MG63 (cell line): ENCODE results near the gene TASOR2. TPM values are rescaled to one million over a fixed set of nuclear protein-coding genes. Genes with fewer than 3 reads are reported as not detected.
A peak's percentile ranks its signal among the peaks of the same experiment; 100 is the strongest.

Source experiments
- DNase-seq: peaks from one replicate; pipeline ENCODE4 v3.0.0-alpha.2; 2020
- H3K27me3 ChIP-seq: fragments of 250-450 bp; sonication (Bioruptor Pico); 2 replicates; pipeline ENCODE4 v1.5.1; 2020; ENCODE audit warnings: mild to moderate bottlenecking, moderate library complexity
- H3K36me3 ChIP-seq: fragments of 250-450 bp; sonication (Bioruptor Pico); 2 replicates; pipeline ENCODE4 v1.5.1; 2020; ENCODE audit warnings: mild to moderate bottlenecking, moderate library complexity
- H3K4me3 ChIP-seq: fragments of 250-450 bp; sonication (Bioruptor Pico); 2 replicates; pipeline ENCODE4 v1.5.1; 2020; ENCODE audit warnings: mild to moderate bottlenecking, moderate library complexity
- H3K9me3 ChIP-seq: fragments of 250-450 bp; sonication (Bioruptor Pico); 2 replicates; pipeline ENCODE4 v1.5.1; 2020; ENCODE audit warnings: mild to moderate bottlenecking, moderate library complexity
- total RNA-seq: library from RNA; depleted of rRNA; stranded (reverse); fragments of >200 nt; shearing (Covaris generic); gene quantifications from 2 replicates; pipeline ENCODE4 v1.2.3, GENCODE V29; 2014; ENCODE audit warnings: low replicate concordance

TASOR2 gene
- total RNA-seq, 1 experiment from 2014 or later, result 18.1 TPM

GRCh38 chr10:5668429-5668828 is 16.2 kb upstream of the TASOR2 start:
- H3K36me3 ChIP-seq, result no peaks in the 10 kb centered on the region
- H3K27me3 ChIP-seq, result no peaks in the 10 kb centered on the region; the same call in 1 of the 2 replicates
- peaks cover 8% of the 10 kb centered on the region for H3K9me3 ChIP-seq
- DNase-seq, result no peak
- no peak overlapping the region for H3K4me3 ChIP-seq

GRCh38 chr10:5669604-5670003 is 15.0 kb upstream of the TASOR2 start:
- H3K36me3 ChIP-seq, result no peaks in the 10 kb centered on the region
- H3K9me3 ChIP-seq, result peaks cover 15% of the 10 kb centered on the region
- DNase-seq, result no peak
- no peak overlapping the region for H3K4me3 ChIP-seq
- H3K27me3 ChIP-seq, result no peaks in the 10 kb centered on the region; the same call in 1 of the 2 replicates

GRCh38 chr10:5670662-5671375 is 13.8 kb upstream of the TASOR2 start:
- DNase-seq, result no peak
- H3K9me3 ChIP-seq, result peaks cover 18% of the 10 kb centered on the region
- no peaks in the 10 kb centered on the region; the same call in 1 of the 2 replicates for H3K27me3 ChIP-seq
- no peaks in the 10 kb centered on the region for H3K36me3 ChIP-seq
- no peak overlapping the region for H3K4me3 ChIP-seq

DNA sequence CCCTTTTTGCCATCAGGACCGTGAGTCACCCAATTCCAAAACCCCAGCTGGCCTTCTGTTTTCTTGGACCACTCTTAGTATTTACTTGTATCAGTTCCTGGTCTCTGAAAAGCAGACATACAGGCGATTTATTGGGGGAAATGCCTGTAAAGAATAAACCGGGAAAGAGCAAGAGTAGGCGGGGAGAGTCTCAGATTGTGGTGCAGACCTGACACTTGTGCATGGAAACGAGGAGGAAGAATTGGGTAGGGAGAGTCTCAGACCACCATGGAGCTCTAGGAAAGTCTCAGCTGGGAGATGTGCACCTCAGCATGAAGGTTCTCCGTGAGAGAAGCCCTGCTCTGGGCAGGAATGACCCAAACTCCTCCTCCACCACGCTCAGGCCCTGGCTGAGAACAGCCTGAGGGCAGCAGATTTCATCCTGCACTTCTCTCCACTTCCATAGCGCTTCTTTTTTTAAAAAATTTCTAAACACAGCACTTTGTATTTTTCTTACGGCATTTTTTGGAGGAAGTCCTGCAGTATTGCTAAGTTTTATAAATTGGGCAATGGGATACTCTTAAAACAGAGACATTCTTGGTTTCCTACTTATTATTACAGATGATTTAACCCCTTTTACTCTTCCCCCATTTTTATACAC is 6.1 kb upstream of the TASOR2 start:
- H3K4me3 ChIP-seq, result no peak overlapping the region
- DNase-seq, result no peak

GRCh38 chr10:5679037-5679435 is 5.6 kb upstream of the TASOR2 start:
- Histone ChIP-seq H3K4me3 (no peak overlapping the region), H3K9me3 (peaks cover 11% of the 10 kb centered on the region), H3K36me3 (no peaks in the 10 kb centered on the region), H3K27me3 (no peaks in the 10 kb centered on the region)
- no peak for DNase-seq

More for the DNA sequence above, 6.1 kb upstream of the TASOR2 start:
- no peaks in the 10 kb centered on the region for H3K36me3 ChIP-seq
- no peaks in the 10 kb centered on the region for H3K27me3 ChIP-seq
- peaks cover 10% of the 10 kb centered on the region for H3K9me3 ChIP-seq

GRCh38 chr10:5679606-5680005 is 5.0 kb upstream of the TASOR2 start:
- H3K36me3 ChIP-seq, result no peaks in the 10 kb centered on the region
- no peak overlapping the region for H3K4me3 ChIP-seq
- H3K27me3 ChIP-seq, result no peaks in the 10 kb centered on the region
- peaks cover 7% of the 10 kb centered on the region; the same call in 1 of the 2 replicates for H3K9me3 ChIP-seq
- no peak for DNase-seq

DNA sequence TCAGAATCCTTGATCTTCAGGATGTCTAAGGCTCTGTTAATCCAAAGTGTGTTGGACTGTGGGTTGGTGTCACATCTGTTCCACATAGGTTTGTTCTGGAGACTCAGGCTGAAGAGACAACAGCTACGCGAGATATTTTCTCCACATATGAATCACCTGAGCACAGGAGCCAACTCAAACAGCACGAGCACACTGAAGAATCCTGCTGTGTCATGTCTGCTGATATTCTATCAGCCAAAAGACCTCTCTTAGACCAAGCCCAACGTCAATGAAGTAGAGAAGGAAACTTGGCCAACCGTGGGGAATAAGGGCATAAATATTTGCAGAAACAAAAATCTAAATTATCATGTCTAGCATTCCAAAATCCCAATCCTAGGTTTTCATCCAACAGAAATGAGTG is 2.7 kb upstream of the TASOR2 start:
- H3K36me3 ChIP-seq, result no peaks in the 10 kb centered on the region
- no peak for DNase-seq
- H3K4me3 ChIP-seq, result no peak overlapping the region
- no peaks in the 10 kb centered on the region for H3K27me3 ChIP-seq
- H3K9me3 ChIP-seq, result 0 out of 2 replicates have a peak, but pooled peaks cover 4% of the 10 kb centered on the region

DNA sequence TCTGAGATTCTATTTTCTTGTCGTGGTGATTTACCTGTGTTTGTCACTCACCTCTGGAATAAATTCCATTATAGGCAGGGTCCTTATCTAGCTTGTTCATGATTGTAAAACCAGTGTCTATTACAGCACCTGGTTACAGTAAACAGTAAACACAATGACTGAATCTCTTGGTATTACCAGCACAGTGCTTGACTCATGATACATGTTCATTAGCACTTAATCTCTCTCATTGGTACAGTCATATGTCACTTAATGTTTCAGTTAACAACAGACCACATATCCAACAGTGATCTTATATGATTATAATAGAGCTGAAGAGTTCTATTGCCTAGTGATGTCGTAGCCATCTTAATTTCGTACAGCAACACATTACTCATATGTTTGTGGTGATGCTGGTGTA is 1.6 kb upstream of the TASOR2 start:
- Histone ChIP-seq H3K9me3 (0 out of 2 replicates have a peak, but pooled peaks cover 4% of the 10 kb centered on the region), H3K27me3 (no peaks in the 10 kb centered on the region), H3K4me3 (no peak overlapping the region), H3K36me3 (no peaks in the 10 kb centered on the region)
- DNase-seq, result no peak

GRCh38 chr10:5684971-5685763 is 529 bp downstream of the TASOR2 start:
- 0 out of 2 replicates have a peak, but pooled peaks cover 4% of the 10 kb centered on the region for H3K9me3 ChIP-seq
- H3K27me3 ChIP-seq, result no peaks in the 10 kb centered on the region
- peak; percentile 72 for DNase-seq
- peak overlapping the region; percentile 77 for H3K4me3 ChIP-seq
- no peaks in the 10 kb centered on the region for H3K36me3 ChIP-seq

DNA sequence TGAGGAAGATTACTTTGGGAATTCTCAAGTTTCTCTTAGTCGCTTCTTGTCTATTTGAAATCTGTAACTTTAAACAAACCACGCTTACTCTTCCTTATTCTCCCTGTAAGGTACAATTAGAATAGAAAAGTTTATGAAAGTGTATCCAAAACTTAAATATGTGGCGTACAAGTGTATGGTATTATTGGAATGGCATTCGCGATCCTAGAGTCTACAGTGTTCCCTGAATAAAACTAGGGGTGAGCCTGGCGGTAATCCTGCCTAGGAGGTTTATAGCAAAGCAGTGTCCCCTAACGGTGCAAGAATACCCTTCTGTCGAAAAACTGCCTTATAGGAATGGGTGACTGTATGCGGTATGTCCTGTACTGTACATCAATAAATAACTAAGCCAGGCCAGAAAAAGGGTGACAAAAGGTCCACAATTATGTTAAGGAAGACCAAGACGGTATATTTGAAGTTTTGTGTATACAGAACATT is 1.2 kb downstream of the TASOR2 start:
- Histone ChIP-seq H3K27me3 (no peaks in the 10 kb centered on the region), H3K9me3 (0 out of 2 replicates have a peak, but pooled peaks cover 4% of the 10 kb centered on the region), H3K4me3 (peak overlapping the region; percentile 77), H3K36me3 (no peaks in the 10 kb centered on the region)
- no peak for DNase-seq

- Histone ChIP-seq H3K36me3 (no peaks in the 10 kb centered on the region), H3K9me3 (0 out of 2 replicates have a peak, but pooled peaks cover 4% of the 10 kb centered on the region), H3K27me3 (no peaks in the 10 kb centered on the region), H3K4me3 (no peak overlapping the region)
- no peak for DNase-seq
Observed at GRCh38 chr10:5688587-5688986, 3.9 kb downstream of the TASOR2 start.

DNA sequence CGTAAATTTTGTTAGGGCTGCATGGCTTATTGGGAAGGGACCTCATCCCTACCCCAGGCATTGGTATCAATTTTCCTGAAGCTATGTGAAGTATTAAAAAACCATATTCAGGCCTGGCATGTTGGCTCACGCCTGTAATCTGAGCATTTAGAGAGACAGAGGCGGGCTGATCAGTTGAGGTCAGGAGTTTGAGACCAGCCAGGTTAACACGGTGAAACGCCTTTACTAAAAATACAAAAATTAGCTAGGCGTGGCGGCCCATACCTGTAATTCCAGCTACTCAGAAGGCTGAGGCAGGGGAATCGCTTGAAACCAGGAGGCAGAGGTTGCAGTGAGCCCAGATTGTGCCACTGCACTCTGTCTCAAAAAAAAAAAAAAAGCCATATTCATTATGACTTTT is 7.1 kb downstream of the TASOR2 start:
- H3K9me3 ChIP-seq, result no peaks in the 10 kb centered on the region
- no peaks in the 10 kb centered on the region for H3K27me3 ChIP-seq
- no peak for DNase-seq
- peak overlapping the region; percentile 52 for H3K4me3 ChIP-seq
- H3K36me3 ChIP-seq, result no peaks in the 10 kb centered on the region

- Histone ChIP-seq H3K27me3 (no peaks in the 10 kb centered on the region), H3K9me3 (no peaks in the 10 kb centered on the region), H3K36me3 (no peaks in the 10 kb centered on the region), H3K4me3 (peak overlapping the region; percentile 52)
- DNase-seq, result peak; percentile 69
Observed at GRCh38 chr10:5692461-5693358, 8.1 kb downstream of the TASOR2 start.

DNA sequence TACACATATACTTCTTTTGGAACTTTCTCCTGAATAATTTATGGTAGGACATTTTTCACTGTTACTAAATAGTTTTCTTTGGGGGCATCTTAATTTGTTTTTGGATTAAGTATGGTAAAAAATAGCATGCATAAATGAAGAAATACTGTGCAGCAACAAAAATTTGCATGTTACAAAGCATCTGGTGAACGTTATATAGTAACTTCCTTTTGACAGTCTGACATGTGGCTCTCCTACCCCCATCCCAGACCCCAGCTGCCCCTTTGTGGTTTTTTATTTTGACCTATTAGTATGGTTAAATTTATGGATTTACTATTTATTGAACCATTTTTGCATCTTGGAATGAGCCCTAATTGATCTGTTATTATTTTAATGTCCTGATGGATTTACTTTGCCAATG is 9.9 kb downstream of the TASOR2 start:
- DNase-seq, result no peak
- Histone ChIP-seq H3K4me3 (no peak overlapping the region), H3K9me3 (no peaks in the 10 kb centered on the region), H3K36me3 (no peaks in the 10 kb centered on the region), H3K27me3 (no peaks in the 10 kb centered on the region)

GRCh38 chr10:5697342-5697741 is 12.7 kb downstream of the TASOR2 start:
- no peaks in the 10 kb centered on the region for H3K27me3 ChIP-seq
- DNase-seq, result no peak
- no peaks in the 10 kb centered on the region for H3K9me3 ChIP-seq
- H3K36me3 ChIP-seq, result no peaks in the 10 kb centered on the region
- no peak overlapping the region for H3K4me3 ChIP-seq

DNA sequence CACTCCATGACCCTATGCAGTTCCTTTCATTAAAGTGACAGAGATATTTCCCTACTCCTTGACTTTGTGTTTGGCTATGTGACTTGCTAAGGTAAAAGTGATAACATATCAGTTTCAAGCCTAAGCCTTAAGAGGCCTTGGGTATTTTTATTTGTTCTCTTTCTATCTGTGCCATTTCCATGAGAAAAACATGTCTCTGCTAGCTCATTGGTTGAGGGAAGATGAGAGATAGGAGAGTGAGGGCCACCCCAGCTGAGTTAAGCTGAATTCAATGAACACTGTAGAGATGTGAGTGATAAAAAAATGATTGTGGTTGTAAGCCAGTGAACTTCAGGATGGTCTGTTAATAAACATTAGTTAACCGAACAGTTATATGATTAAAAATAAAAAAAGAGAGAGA is 13.4 kb downstream of the TASOR2 start:
- Histone ChIP-seq H3K4me3 (no peak overlapping the region), H3K27me3 (no peaks in the 10 kb centered on the region), H3K36me3 (no peaks in the 10 kb centered on the region), H3K9me3 (no peaks in the 10 kb centered on the region)
- no peak for DNase-seq
